ENCODE results near the gene AQP12B. TPM values are rescaled to one million over a fixed set of nuclear protein-coding genes. Genes with fewer than 3 reads are reported as not detected.
A peak's percentile ranks its signal among the peaks of the same experiment; 100 is the strongest.
"Not testable (repeated sequence)": the region's sequence is repeated elsewhere in the genome, so short reads cannot be mapped to it uniquely, and the experiment has no call there.

AQP12B gene
- total RNA-seq, 1 experiment from 2014 or later: not detected

GRCh38 chr2:240663546-240664190 is 19.0 kb downstream of the AQP12B start:
- DNase-seq: no peak
- H3K4me3 ChIP-seq (ENCODE audit: insufficient read depth, low read depth, low read length): no peak overlapping the region
- H3K27me3 ChIP-seq (ENCODE audit: control insufficient read depth, insufficient read depth, low read length): no peaks in the 10 kb centered on the region
- no peaks in the 10 kb centered on the region for H3K36me3 ChIP-seq (replicated peaks; ENCODE audit: control insufficient read depth, insufficient read depth, low read length)

GRCh38 chr2:240662681-240663080 is 20.0 kb downstream of the AQP12B start:
- Histone ChIP-seq H3K4me3 (ENCODE audit: insufficient read depth, low read depth, low read length) (no peak overlapping the region), H3K27me3 (ENCODE audit: control insufficient read depth, insufficient read depth, low read length) (no peaks in the 10 kb centered on the region), H3K36me3 (replicated peaks; ENCODE audit: control insufficient read depth, insufficient read depth, low read length) (no peaks in the 10 kb centered on the region)
- no peak for DNase-seq

- not testable (repeated sequence) for DNase-seq; H3K36me3 ChIP-seq (replicated peaks; ENCODE audit: control insufficient read depth, insufficient read depth, low read length); H3K4me3 ChIP-seq (ENCODE audit: insufficient read depth, low read depth, low read length); H3K27me3 ChIP-seq (ENCODE audit: control insufficient read depth, insufficient read depth, low read length)
Measured at GRCh38 chr2:240659883-240660282, 22.8 kb downstream of the AQP12B start.

GRCh38 chr2:240655931-240656886 is 26.5 kb downstream of the AQP12B start:
- H3K27me3 ChIP-seq (ENCODE audit: control insufficient read depth, insufficient read depth, low read length): no peaks in the 10 kb centered on the region
- no peak overlapping the region for H3K4me3 ChIP-seq (ENCODE audit: insufficient read depth, low read depth, low read length)
- DNase-seq: peak; percentile 41
- no peaks in the 10 kb centered on the region for H3K36me3 ChIP-seq (replicated peaks; ENCODE audit: control insufficient read depth, insufficient read depth, low read length)

- H3K4me3 ChIP-seq (ENCODE audit: insufficient read depth, low read depth, low read length): no peak overlapping the region
- H3K36me3 ChIP-seq (replicated peaks; ENCODE audit: control insufficient read depth, insufficient read depth, low read length): no peaks in the 10 kb centered on the region
- DNase-seq: no peak
- no peaks in the 10 kb centered on the region for H3K27me3 ChIP-seq (ENCODE audit: control insufficient read depth, insufficient read depth, low read length)
Measured at GRCh38 chr2:240651185-240651584, 31.5 kb downstream of the AQP12B start.

GRCh38 chr2:240650254-240650965 is 32.3 kb downstream of the AQP12B start:
- no peaks in the 10 kb centered on the region for H3K36me3 ChIP-seq (replicated peaks; ENCODE audit: control insufficient read depth, insufficient read depth, low read length)
- H3K4me3 ChIP-seq (ENCODE audit: insufficient read depth, low read depth, low read length): no peak overlapping the region
- H3K27me3 ChIP-seq (ENCODE audit: control insufficient read depth, insufficient read depth, low read length): no peaks in the 10 kb centered on the region
- no peak for DNase-seq

GRCh38 chr2:240649331-240649730 is 33.4 kb downstream of the AQP12B start:
- DNase-seq: no peak

GRCh38 chr2:240648650-240649275 is 33.9 kb downstream of the AQP12B start:
- Histone ChIP-seq H3K4me3 (ENCODE audit: insufficient read depth, low read depth, low read length) (no peak overlapping the region), H3K27me3 (ENCODE audit: control insufficient read depth, insufficient read depth, low read length) (no peaks in the 10 kb centered on the region), H3K36me3 (replicated peaks; ENCODE audit: control insufficient read depth, insufficient read depth, low read length) (no peaks in the 10 kb centered on the region)
- peak; percentile 81 for DNase-seq

More at GRCh38 chr2:240649331-240649730, 33.4 kb downstream of the AQP12B start:
- H3K36me3 ChIP-seq (replicated peaks; ENCODE audit: control insufficient read depth, insufficient read depth, low read length): no peaks in the 10 kb centered on the region
- no peaks in the 10 kb centered on the region for H3K27me3 ChIP-seq (ENCODE audit: control insufficient read depth, insufficient read depth, low read length)
- H3K4me3 ChIP-seq (ENCODE audit: insufficient read depth, low read depth, low read length): no peak overlapping the region

- Histone ChIP-seq H3K4me3 (ENCODE audit: insufficient read depth, low read depth, low read length) (no peak overlapping the region), H3K27me3 (ENCODE audit: control insufficient read depth, insufficient read depth, low read length) (no peaks in the 10 kb centered on the region), H3K36me3 (replicated peaks; ENCODE audit: control insufficient read depth, insufficient read depth, low read length) (no peaks in the 10 kb centered on the region)
- DNase-seq: peak; percentile 32
Measured at GRCh38 chr2:240648155-240648649, 34.5 kb downstream of the AQP12B start.

GRCh38 chr2:240647503-240648154 is 35.1 kb downstream of the AQP12B start:
- H3K27me3 ChIP-seq (ENCODE audit: control insufficient read depth, insufficient read depth, low read length): no peaks in the 10 kb centered on the region
- peak; percentile 39 for DNase-seq
- H3K4me3 ChIP-seq (ENCODE audit: insufficient read depth, low read depth, low read length): no peak overlapping the region
- H3K36me3 ChIP-seq (replicated peaks; ENCODE audit: control insufficient read depth, insufficient read depth, low read length): no peaks in the 10 kb centered on the region

GRCh38 chr2:240646900-240647502 is 35.7 kb downstream of the AQP12B start:
- H3K27me3 ChIP-seq (ENCODE audit: control insufficient read depth, insufficient read depth, low read length): no peaks in the 10 kb centered on the region

GRCh38 chr2:240646176-240646899 is 36.3 kb downstream of the AQP12B start:
- Histone ChIP-seq H3K27me3 (ENCODE audit: control insufficient read depth, insufficient read depth, low read length) (no peaks in the 10 kb centered on the region), H3K4me3 (ENCODE audit: insufficient read depth, low read depth, low read length) (no peak overlapping the region), H3K36me3 (replicated peaks; ENCODE audit: control insufficient read depth, insufficient read depth, low read length) (no peaks in the 10 kb centered on the region)
- DNase-seq: peak; percentile 47

More at GRCh38 chr2:240646900-240647502, 35.7 kb downstream of the AQP12B start:
- peak; percentile 54 for DNase-seq
- H3K36me3 ChIP-seq (replicated peaks; ENCODE audit: control insufficient read depth, insufficient read depth, low read length): no peaks in the 10 kb centered on the region
- H3K4me3 ChIP-seq (ENCODE audit: insufficient read depth, low read depth, low read length): no peak overlapping the region

- Histone ChIP-seq H3K27me3 (ENCODE audit: control insufficient read depth, insufficient read depth, low read length) (no peaks in the 10 kb centered on the region), H3K4me3 (ENCODE audit: insufficient read depth, low read depth, low read length) (no peak overlapping the region), H3K36me3 (replicated peaks; ENCODE audit: control insufficient read depth, insufficient read depth, low read length) (no peaks in the 10 kb centered on the region)
- no peak for DNase-seq
Measured at GRCh38 chr2:240645801-240646175, 36.9 kb downstream of the AQP12B start.
